Pancreas (tissue), 10 donors: ENCODE results near the gene MOGAT2. TPM values are rescaled to one million over a fixed set of nuclear protein-coding genes. Genes with fewer than 3 reads are reported as not detected.

Experiments used
- ATAC-seq, 4 donors: fragments of 200-7000 bp; cut with Tn5 transposase; one replicate each; pipeline versions ENCODE4 v1.8.0 to v1.9.1; 2020; ENCODE audit warnings: mild to moderate bottlenecking in 4 of 4, moderate library complexity in 4 of 4
- DNase-seq, 6 donors: peaks; one replicate each; pipeline ENCODE4 v3.0.0-alpha.2; 2020
- FAIRE-seq: peaks from 2 replicates; lab custom pipeline; 2012; peaks lifted over from hg19 to GRCh38; lab: Jason Lieb, UNC
- H3K27ac ChIP-seq, 4 donors: fragments of 200-600 bp; sonication (generic); 1 replicate in 3 of 4; 2 replicates in 1 of 4; pipeline versions ENCODE4 v1.5.0 to v1.8.0; 2020
- H3K27me3 ChIP-seq, 4 donors: fragments of 200-600 bp; one replicate each; pipeline ENCODE4 v1.8.0; 2021
- H3K36me3 ChIP-seq, 3 donors: fragments of 200-600 bp; sonication (generic) in 1 of 3; one replicate each; pipeline versions ENCODE4 v1.5.0 to v1.8.0; 2020 to 2021
- H3K4me1 ChIP-seq, 3 donors: fragments of 200-600 bp; one replicate each; pipeline ENCODE4 v1.8.0; 2021
- H3K4me3 ChIP-seq, 4 donors: fragments of 200-600 bp; sonication (generic) in 2 of 4; one replicate each; pipeline versions ENCODE4 v1.5.0 to v1.8.0; 2020 to 2021
- H3K9me3 ChIP-seq, 4 donors: fragments of 200-600 bp; one replicate each; pipeline ENCODE4 v1.8.0; 2021
- WGBS, 2 donors: extraction: QIAGEN DNeasy Blood & Tissue Kit; methylation state at CpG; one replicate each; pipeline ENCODE4 v1.1.7; 2013; 5-methylcytosine and 5-hydroxymethylcytosine counted together
- intact Hi-C, 3 donors: fragments of 100-400 bp; cut with DNase I; formaldehyde crosslinking; loops; one replicate each; pipeline versions ENCODE4 v1.11.1 to v1.14.2; 2022
- polyA plus RNA-seq, 2 donors: library from polyadenylated mRNA; stranded (reverse); fragments of 200-250 nt; gene quantifications; one replicate each; pipeline ENCODE4 v1.2.3, GENCODE V29; 2013
- total RNA-seq, 6 donors: library from RNA; stranded (reverse); fragmentation: NEBNext Ultra II Directional in 4 of 6; extraction: Animal tissue kit (Norgen Biotek cat#: 25700) in 4 of 6; gene quantifications; one replicate each; pipeline versions ENCODE4 v1.2.1 to v1.2.4, GENCODE V29; 2021 to 2023
- TF ChIP-seq, protein P1 (sequence below), 4 donors: fragments of 200-600 bp; sonication (generic) in 3 of 4; IDR thresholded peaks; one replicate each; pipeline versions ENCODE4 v1.5.0 to v1.8.0; 2021; ENCODE audit warnings: antibody characterized with exemption in 4 of 4
- donor health status: healthy with polysubstance abuse.
- donor health status: DM: no; HTN: no; CAD: no; lungs with moderate emphysema.
- donor health status: DM: no; HTN: no; CAD: no.
- donor health status: control.
- donor health status: control.
- donor health status: Bipolar disorder and iron deficiency.
- donor health status: DM: yes; HTN: yes; CAD: no.
- donor health status: DM: no; HTN: no; CAD: no.
- donor health status: DM: no; HTN: no; CAD: no.
- donor health status: DM: yes; HTN: yes; CAD: no.

MOGAT2 gene
- total and polyA plus RNA-seq, 8 donors = 0.08 to 0.09 (median 0.09) TPM; not detected in 5

DNA sequence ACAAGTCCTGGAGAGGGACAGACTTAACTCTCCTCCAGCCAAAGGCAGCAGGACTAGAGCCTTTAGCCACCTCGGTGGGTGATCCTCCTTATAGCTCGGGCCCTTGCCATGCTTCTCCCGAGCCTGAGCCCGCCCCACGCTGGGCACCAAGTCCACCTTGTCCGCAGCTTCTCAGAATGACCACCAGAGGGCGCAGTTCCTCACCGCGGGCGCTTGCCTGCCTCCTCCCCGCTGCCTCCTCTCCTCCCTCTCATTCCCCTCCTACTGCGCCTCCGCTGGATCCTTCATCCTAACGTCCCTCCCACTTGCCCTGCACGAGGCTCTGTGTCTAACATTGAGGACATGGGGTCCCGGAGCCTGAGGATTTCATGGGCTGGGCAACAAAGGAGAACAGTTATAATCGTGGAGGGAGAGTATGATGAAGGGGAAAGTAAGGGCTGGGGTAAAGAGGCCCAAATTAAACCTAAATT lies 11.3 kb upstream of the MOGAT2 start:
- no peak overlapping the region for H3K4me3 ChIP-seq
- no peaks in the 10 kb centered on the region for H3K9me3 ChIP-seq
- 5% methylated on average over 17 of the region's 17 CpGs for WGBS, 2 donors
- H3K36me3 ChIP-seq = no peaks in the 10 kb centered on the region
- ATAC-seq = peak; percentile 94 to 99 (median 98)
- intact Hi-C loops = no loop called here
- no peaks in the 10 kb centered on the region for H3K27me3 ChIP-seq
- TF ChIP-seq, protein P1, sequence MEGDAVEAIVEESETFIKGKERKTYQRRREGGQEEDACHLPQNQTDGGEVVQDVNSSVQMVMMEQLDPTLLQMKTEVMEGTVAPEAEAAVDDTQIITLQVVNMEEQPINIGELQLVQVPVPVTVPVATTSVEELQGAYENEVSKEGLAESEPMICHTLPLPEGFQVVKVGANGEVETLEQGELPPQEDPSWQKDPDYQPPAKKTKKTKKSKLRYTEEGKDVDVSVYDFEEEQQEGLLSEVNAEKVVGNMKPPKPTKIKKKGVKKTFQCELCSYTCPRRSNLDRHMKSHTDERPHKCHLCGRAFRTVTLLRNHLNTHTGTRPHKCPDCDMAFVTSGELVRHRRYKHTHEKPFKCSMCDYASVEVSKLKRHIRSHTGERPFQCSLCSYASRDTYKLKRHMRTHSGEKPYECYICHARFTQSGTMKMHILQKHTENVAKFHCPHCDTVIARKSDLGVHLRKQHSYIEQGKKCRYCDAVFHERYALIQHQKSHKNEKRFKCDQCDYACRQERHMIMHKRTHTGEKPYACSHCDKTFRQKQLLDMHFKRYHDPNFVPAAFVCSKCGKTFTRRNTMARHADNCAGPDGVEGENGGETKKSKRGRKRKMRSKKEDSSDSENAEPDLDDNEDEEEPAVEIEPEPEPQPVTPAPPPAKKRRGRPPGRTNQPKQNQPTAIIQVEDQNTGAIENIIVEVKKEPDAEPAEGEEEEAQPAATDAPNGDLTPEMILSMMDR (IDR thresholded peaks at IDR 0.05) = peak; percentile 91 to 97 (median 94)
- DNase-seq = peak; percentile 41 to 83 (median 62)
- H3K4me1 ChIP-seq = no peaks in the 10 kb centered on the region
- FAIRE-seq = no peak
- H3K27ac ChIP-seq = no peak overlapping the region

DNA sequence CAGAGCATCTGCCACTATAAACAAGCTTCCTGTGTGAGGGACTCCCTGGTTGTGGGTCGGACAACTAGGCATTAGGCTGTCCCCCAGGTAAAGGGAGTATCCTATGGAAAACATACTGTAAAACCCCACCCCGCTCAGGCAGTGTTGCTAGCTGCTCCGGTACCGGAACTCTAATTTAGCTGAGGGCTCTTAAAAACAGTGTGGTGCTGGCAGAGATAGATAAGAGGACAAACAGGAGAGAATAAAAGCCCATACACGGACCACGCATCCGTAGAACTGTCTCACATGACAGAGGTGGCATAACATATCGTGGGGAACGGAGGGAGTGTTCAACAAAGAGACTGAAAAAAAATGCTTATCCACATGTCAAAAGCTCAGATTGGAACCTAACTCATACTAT lies 3.4 kb upstream of the MOGAT2 start:
- DNase-seq (no peak), ATAC-seq (no peak), FAIRE-seq (no peak)
- H3K4me1 ChIP-seq = no peaks in the 10 kb centered on the region
- H3K9me3 ChIP-seq = no peaks in the 10 kb centered on the region
- H3K36me3 ChIP-seq = no peaks in the 10 kb centered on the region
- intact Hi-C loops = no loop called here
- 79 to 81% methylated on average over 9 of the region's 9 CpGs for WGBS, 2 donors
- H3K27me3 ChIP-seq = no peaks in the 10 kb centered on the region
- H3K4me3 ChIP-seq = no peak overlapping the region
- TF ChIP-seq, protein P1 (IDR thresholded peaks at IDR 0.05) = no peak
- no peak overlapping the region for H3K27ac ChIP-seq

DNA sequence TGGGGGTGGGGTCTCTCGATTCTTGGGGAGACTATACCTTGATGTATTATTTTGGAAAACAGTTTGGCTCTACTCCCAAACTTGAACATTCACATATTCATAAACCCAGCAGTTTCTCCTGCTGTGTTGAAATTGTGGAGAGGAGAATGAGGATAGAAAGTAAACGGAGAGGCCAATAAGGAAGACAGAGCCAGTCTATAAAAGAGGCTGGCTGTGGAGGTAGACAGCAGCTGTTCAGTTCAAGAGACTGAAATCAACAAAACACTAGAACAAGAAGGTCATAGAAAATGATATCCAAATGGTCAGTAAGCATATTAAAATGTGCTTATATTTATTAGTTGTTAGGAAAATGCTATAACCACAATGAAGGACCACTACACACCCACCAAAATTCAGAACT lies 1.9 kb upstream of the MOGAT2 start:
- H3K27ac ChIP-seq = no peak overlapping the region
- FAIRE-seq (no peak), ATAC-seq (no peak), DNase-seq (no peak)
- intact Hi-C loops = no loop called here
- H3K36me3 ChIP-seq = no peaks in the 10 kb centered on the region
- no peaks in the 10 kb centered on the region for H3K27me3 ChIP-seq
- TF ChIP-seq, protein P1 (IDR thresholded peaks at IDR 0.05) = no peak
- no peaks in the 10 kb centered on the region for H3K9me3 ChIP-seq
- 75 to 85% methylated on average over 2 of the region's 2 CpGs for WGBS, 2 donors
- H3K4me1 ChIP-seq = no peaks in the 10 kb centered on the region
- H3K4me3 ChIP-seq = no peak overlapping the region

DNA sequence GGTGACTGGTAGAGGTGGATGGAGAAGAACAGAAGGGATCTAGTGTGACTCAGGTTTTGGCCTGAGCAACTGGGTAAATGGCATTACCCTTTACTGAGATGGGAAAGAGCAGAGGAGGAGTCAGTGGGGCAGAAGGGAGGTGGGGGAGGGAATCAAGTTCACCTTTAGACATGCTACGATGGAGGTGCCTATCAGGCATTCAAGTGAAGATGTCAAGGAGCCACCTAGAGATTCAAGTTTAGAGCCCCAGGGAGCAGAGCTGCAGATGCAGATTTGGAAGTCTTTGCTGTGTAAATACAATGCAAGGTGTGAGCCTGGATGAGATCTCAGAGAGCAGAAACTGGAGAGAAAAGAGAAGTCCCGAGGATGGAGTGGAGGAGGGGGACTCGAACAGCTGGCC lies 979 bp upstream of the MOGAT2 start:
- ATAC-seq = no peak
- Histone ChIP-seq H3K9me3 (no peaks in the 10 kb centered on the region), H3K4me3 (no peak overlapping the region), H3K27ac (no peak overlapping the region), H3K4me1 (no peaks in the 10 kb centered on the region), H3K27me3 (no peaks in the 10 kb centered on the region), H3K36me3 (no peaks in the 10 kb centered on the region)
- 75 to 78% methylated on average over 3 of the region's 3 CpGs for WGBS, 2 donors
- FAIRE-seq = no peak
- TF ChIP-seq, protein P1 (IDR thresholded peaks at IDR 0.05) = no peak
- no peak for DNase-seq
- intact Hi-C loops = no loop called here

DNA sequence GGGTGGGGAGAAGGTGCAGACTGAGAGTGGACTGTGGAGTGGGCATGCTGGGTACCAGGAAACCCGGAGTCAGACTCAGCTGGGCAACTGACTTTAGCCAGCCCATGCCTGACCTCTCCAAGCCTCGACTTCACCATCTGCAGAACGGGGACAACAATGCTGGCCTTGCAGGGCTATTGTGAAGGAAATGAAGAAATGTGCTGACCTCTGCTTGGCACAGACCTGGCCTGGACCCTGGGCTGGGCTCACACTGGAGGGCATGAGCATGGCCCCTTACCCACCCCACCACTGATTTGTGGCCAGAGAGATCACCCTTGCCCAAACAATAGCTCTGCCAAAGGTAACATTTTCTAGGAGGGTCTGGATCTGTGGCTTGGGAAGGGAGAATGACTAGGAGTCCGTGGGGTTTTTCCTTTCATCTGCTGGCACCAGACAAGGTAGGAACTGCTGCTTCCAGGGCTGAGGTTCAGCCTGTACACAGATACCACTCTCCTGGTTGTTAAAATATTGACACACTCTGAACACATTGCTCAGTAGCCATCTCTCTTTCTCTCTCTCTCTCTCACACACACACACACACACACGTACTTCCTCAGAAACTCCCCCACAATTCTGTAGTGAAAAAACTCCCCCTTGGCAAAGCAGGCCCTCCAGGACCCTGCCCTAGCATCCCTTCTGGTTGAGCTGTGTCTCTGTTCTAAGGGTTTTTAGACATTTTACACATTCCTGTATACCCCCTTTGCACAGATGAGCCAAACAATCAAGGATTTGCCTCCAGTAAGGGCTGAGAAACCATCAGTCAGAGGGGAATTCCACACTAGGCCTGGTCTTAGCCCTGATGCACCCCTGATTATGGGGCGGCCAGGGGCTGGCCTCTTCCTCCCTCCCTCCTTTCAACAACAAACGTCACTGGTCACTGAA lies 1.0 kb downstream of the MOGAT2 start:
- ATAC-seq (peak in 2 of 4 donors; percentile 26 to 56), FAIRE-seq (no peak), DNase-seq (no peak)
- Histone ChIP-seq H3K4me3 (no peak overlapping the region), H3K27ac (no peak overlapping the region), H3K9me3 (no peaks in the 10 kb centered on the region), H3K4me1 (no peaks in the 10 kb centered on the region), H3K27me3 (no peaks in the 10 kb centered on the region), H3K36me3 (no peaks in the 10 kb centered on the region)
- intact Hi-C loops = no loop called here
- WGBS, 2 donors = 68 to 69% methylated on average over 7 of the region's 7 CpGs
- TF ChIP-seq, protein P1 (IDR thresholded peaks at IDR 0.05) = no peak
